GM12873 (cell line): ENCODE measurements around the gene CD44.

Source experiments
- TF ChIP-seq, protein P1 (sequence below): IDR thresholded peaks from 2 replicates; pipeline ENCODE4 v1.5.1; 2012; ENCODE audit warnings: low read depth, mild to moderate bottlenecking, moderate library complexity, low read length, control low read depth; ENCODE audit not compliant: insufficient read depth; ENCODE audit errors: missing control alignments

CD44 gene

DNA sequence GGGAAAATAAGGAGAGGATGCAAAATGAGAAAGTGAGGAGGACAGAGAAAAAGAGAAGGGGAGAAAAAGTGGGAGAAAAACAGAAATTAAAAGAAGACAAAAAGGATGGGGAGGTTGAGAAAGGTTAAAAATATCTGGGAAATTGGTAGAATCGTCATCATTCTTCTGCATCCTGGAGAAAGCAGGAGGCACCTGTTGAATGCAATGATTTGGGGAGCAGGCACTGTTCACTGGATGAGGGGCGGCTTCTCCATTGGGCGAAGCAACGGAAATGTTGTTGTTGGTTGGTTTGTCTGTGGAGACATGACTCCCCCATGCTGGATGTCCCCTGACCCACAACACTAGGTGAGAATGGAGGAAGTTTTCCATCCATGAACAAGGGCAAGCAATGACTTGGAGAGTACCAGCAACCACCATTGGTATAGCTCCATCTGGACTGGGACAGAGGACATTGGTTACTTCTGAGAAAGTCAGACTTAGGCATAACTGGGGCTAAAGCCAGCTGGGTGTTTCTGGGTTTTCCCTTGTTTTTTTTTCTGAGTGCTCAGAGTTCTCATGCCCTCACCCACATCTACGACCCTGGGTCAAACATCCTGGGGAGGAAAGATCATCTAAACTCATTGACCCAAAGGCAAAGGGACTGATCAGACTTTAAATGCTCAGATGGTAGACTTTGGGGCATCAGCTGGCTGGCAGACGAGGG is 11.9 kb upstream of the CD44 start:
- TF ChIP-seq, protein P1, sequence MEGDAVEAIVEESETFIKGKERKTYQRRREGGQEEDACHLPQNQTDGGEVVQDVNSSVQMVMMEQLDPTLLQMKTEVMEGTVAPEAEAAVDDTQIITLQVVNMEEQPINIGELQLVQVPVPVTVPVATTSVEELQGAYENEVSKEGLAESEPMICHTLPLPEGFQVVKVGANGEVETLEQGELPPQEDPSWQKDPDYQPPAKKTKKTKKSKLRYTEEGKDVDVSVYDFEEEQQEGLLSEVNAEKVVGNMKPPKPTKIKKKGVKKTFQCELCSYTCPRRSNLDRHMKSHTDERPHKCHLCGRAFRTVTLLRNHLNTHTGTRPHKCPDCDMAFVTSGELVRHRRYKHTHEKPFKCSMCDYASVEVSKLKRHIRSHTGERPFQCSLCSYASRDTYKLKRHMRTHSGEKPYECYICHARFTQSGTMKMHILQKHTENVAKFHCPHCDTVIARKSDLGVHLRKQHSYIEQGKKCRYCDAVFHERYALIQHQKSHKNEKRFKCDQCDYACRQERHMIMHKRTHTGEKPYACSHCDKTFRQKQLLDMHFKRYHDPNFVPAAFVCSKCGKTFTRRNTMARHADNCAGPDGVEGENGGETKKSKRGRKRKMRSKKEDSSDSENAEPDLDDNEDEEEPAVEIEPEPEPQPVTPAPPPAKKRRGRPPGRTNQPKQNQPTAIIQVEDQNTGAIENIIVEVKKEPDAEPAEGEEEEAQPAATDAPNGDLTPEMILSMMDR, result no peak

DNA sequence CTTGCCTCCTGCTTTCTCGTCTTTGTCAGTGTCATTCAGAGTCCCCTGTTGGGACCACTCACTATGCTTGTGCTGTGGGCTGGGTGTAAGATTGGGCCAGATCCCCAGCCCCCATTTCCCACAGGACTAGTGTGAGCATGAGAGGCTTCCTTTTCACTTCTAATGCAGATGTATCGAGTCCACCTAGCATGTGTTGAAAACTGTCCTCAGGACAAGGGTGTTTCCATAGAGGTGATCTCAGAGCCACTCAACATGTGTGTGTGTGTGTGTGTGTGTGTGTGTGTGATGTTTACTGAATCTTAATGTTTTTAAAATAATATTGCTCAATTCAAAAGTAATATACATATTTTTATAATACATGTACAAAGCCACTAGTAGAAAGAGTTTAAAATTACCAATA is 11.4 kb upstream of the CD44 start:
- TF ChIP-seq, protein P1, result no peak

DNA sequence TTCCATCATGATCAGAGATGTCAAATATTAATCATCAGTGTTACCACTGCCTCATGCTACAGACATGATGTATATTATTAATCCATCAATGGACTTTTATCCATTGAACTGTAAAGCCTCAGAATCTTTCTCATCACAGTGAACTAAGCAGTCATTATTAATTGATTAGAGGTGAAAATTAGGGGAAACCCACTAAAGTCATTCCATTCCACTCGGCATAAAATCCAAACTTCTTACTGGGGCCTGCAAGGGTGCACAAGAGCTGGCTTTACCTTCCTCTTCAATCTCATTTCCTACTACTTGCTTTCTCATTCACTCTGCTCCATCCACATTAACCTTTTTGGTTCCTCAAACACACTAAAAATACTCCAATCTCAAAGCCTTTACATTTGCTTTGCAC is 7.9 kb upstream of the CD44 start:
- TF ChIP-seq, protein P1, result no peak

DNA sequence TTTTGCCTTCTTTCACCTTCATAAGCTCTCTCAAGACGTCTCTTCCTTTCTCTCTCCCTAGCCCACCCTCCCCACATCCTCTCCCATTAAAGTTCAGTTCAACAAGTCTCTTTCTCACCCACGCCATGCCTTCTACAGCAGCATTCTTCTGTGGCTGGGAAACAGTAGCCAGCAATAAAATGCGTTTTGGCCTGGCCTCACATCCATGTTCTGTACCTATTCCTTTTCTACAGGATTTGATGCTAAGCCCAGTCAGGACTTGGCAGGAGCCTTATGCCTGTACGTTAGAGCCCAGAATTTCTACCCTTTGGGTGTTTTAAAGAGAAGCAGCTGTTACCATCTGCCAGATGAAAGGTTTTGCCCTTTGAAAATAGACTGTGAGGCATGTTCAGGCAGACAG is 7.1 kb upstream of the CD44 start:
- TF ChIP-seq, protein P1, result no peak

DNA sequence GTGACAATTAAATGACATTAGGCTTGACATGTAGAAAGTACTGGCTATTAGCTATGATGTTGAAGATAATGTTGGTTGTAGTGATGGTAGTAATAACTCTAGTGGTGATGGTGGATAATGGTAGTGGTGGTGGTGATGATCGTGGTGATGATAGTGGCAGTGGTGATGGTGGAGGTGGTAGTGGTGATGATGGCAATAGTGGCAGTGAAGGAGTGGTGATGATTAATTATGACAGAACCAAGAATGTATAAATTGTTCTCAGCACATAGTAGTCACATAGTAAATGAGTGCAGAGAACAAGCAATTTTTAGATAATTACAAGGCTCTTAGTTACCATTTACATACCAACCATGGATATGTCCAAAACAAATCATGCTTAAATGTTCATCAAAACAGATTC is 5.3 kb upstream of the CD44 start:
- TF ChIP-seq, protein P1, result no peak

DNA sequence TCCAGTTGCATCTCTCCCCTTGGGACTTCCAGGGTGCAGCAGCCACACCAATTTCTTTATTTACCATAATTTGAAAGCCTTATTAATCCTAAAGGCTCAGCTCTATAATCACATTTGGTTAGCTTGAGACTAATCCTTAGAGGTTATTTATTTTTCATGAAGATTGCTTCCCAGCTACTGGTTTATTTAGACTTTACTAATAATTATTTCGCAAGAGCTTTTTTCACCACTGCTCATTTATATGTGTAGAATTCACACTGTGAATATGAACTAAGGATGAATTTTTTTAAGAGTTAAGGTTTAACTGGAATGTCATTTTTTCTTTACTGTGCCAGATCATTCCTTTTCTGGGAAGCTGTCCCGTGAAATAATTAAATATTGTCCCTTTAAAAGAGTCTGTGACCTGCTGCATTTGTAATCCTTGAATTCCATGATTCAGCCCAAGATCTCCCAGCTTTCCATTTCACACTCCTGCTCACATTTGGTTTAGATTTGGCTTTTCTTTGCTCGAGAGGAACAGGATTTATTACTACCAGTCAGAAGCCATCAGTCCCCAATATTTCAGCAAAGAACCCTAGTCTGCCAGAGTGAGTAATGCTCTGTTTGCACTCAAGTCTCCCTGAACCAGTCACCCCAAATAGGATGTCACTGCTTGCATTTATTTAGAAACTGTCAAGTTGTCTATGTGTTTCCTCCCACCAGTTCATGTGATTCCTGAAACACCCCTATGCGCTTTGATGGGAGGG is 4.4 kb upstream of the CD44 start:
- TF ChIP-seq, protein P1, result no peak

DNA sequence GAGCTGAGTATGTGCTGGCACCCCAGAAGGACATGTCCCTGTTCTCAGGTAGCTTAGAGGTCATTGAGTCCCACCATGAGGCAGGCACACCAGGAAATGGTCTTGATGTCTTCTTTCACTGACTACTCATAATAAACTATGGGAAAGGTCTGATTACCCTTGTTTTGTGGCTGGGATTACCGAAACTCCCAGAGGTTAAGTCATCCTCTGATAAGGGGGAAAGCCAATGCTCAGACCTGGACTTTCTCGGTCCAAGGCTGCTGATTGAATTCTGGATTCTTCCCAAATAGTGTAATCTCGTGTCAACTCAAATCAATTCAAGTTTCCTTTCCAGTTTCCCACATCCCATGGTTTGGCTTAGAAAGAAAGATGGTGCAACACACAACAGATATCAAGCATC is 3.7 kb upstream of the CD44 start:
- TF ChIP-seq, protein P1, result no peak
